ENCODE data around the gene PDXDC1.
A peak's percentile ranks its signal among the peaks of the same experiment; 100 is the strongest.
"Not testable (repeated sequence)": the region's sequence is repeated elsewhere in the genome, so short reads cannot be mapped to it uniquely, and the experiment has no call there.

PDXDC1 gene

DNA sequence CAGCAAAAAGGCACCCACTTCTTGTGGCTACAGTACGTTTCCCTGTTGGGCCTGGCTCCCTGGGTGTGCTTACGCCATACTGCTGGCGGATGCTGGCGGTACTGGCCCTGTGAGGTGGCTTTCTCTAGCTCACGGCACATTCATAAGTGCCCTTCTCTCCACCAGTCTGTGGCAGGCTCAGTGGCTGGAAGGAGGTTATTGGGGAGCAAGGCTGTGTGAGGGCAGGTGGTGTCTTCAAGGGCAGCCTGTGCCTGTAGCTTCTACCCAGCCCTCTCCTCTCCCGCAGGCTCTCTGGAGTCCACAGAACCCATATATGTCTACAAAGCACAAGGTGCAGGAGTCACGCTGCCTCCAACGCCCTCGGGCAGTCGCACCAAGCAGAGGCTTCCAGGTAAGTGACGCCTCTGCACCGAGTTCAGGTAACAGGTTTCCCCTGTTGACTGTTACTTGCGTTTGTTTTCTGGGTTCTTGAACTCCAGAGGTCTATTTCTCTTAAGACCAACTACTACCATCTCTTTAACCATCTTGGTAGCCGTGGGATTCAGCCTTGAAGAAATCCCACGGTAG, 60.4 kb downstream of the PDXDC1 start:
- DNase-seq (ENCODE audit: low read depth) = no peak

DNA sequence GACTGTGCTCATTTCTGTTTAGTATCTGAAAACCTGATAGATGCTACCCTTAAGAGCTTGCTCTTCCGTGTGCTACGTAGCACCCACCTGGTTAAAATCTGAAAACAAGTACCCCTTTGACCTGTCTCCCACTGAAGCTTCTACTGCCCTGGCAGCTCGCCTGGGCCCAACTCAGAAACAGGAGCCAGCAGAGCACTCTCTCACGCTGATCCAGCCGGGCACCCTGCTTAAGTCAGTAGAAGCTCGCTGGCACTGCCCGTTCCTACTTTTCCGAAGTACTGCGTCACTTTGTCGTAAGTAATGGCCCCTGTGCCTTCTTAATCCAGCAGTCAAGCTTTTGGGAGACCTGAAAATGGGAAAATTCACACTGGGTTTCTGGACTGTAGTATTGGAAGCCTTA, 62.2 kb downstream of the PDXDC1 start:
- no peak for DNase-seq (ENCODE audit: low read depth)

DNA sequence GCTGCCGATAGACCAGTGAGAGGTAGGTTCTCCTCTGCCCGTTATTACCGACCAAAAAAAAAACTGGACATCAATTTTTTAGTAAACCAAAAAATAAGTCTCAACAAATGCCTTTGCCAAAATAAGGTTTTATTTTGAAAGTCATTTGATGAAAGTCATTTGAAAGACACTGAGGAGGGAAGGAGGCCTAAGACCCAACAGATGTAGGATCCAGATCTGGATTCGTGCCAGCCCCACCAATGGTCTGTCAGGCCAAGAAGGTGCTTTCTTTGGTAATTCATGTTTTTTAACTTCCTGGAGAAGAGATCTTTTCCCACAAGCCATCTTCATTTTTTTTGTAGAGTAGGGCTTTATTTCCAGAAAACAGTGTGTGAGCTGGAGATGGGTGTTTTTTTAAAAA, 62.9 kb downstream of the PDXDC1 start:
- DNase-seq (ENCODE audit: low read depth) = no peak

DNA sequence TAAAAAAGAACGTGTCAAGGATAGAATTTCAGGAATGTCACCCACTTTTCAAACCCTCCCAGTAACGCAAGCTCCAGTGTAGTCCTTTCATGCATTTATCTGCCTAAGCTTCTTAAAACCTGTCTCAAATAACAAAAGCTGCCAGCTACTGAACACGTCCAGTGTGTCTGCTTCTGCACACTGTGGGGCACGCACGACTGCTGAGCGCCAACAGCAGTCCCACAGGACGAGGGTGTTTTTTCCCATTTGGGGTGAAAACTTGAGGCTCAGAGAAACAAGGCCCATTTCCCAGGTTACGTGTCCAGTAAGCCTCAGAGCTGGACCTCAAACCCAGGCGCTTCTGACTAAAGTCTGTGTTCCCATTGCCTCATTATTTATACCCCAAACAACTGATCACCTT, 63.9 kb downstream of the PDXDC1 start:
- DNase-seq (ENCODE audit: low read depth) = no peak

DNA sequence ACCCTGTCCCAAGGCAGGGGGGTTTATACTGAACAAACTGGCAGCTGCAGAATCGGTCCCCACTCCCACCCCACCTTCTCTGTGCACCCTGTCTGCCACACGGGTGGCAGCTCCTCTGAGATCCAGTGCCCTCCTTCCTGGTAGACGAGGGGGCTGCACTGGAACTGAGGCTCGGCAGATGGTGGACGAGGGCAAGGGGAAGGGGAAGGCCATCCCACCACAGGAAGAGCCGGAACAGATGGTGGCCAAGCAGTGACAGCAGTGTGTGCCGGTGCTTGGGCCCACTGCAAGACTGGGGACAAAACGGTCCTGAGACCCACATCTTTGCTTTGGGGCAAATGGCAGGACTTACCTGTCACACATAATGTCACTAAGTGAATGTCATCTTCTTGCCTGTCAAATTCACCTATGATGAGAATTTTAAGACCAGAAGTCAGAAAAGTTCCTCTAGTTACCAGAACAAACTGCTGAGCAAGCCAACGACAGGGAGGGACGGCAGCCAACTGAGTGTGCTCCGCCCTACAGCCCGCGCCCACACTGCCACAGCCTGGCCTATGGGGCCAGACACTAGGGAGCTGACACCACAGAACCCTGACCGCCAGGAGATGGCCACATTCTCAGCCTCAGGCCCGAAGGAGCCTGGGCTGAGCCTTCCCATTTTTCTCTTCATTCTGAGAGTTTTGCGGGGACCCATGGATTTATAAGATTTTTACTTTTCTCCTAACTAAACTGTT, 66.6 kb downstream of the PDXDC1 start:
- DNase-seq (ENCODE audit: low read depth) = peak; percentile 33

DNA sequence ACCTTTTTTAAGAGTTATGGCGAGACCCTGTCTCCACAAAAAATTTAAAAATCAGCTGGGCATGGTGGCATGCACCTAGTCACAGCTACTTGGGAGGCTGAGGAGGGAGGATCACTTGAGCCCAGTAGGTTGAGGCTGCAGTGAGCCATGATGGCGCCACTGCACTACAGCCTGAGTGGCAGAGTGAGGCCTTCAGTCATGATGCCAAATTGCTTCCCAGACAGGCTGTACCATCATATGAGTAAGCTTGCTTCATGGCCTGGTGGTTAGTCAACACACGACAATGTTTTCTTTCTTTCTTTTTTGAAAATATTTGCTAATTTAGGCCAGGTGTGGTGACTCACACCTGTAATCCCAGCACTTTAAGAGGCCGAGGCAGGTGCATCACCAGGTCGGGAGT, 68.5 kb downstream of the PDXDC1 start:
- DNase-seq (ENCODE audit: low read depth) = no peak

DNA sequence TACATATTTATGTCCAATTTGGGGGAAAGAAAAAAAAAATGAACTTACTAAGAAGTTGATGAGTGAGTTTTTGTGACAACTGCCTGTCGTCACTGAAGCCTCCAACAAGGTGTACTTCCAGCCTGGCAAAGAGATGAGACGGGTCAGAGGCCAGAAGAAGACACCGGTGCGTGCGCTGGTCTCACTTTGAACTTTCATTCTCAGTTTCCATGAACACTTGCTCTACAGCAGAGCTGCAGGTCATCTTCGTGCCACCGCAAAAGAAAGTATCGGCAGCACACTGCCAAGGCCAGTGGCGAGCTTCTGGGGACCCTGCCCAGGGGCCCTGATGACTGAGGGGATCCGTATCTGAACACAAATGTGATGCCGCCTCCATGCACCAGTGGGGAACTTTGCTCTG, 69.5 kb downstream of the PDXDC1 start:
- DNase-seq (ENCODE audit: low read depth) = no peak

DNA sequence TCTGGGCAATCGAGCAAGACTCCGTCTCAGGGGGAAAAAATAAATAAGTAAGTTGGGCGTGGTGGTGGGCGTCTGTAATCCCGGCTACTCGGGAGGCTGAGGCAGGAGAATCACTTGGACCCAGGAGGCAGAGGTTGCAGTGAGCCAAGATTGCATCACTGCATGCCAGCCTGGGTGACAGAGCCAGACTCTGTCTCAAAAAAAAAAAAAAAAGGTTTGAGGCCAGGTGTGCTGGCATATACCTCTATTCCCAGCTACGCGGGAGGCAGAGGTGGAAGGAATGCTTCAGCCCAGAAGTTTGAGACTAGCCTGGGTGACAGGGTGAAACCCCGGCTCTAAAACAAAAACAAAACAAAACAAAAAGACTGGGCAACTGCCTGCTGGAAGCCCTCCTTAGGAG, 70.4 kb downstream of the PDXDC1 start:
- DNase-seq (ENCODE audit: low read depth) = not testable (repeated sequence)

DNA sequence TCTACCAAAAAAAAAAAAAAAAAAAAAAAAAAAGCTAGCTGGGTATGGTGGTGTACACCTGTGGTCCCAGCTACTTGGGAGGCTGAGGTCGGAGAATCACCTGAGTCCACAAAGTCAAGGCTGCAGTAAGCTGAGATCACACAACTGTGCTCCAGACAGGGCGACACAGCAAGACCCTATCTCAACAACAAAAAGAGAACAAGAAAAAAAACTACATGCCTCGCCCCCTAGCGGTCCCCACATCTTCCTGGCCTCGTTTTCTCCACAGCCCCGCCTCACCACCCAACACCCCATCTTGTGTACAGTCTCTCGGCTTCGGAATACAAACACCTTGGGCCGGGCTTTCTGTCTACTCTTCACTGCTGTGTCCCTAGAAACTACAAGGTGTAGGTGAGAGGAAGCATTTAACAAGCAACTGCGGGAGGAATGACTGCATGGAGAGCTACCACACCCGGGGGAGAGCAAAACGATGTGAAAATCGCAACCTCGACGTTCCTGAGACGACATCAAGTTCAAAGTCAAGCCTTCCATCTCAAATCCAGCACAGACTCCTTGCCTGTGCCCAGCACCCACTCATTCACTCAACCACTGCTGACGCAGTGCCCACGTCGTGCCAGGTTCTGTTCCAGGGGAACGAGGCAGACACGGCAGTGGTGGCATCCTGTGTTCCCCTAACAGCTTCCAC, 72.0 kb downstream of the PDXDC1 start:
- DNase-seq (ENCODE audit: low read depth) = no peak

DNA sequence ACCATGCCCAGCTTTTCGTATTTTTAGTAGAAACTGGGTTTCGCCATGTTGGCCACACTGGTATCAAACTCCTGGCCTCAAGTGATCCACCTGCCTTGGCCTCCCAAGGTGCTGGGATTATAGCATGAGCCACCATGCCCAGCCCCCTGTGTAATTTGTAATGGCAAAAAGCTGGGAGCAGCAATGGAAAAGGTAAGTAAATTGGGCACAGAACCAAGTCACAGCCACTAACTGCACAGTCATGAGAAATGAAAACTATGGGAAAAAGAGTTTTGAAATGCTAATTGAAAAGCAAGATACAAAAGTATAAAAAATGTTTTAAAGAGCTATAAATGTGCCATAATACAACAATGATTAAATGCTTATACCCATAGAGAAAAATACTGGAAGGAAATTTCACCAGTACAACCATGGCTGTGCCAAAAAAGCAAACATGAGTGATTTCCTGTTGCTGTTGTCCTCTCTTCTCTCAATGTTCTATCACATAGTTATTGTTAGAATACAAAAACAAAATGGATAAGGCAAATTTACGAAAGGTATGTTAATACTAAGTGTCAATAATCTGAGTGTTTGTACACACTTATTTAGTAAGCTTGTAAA, 74.9 kb downstream of the PDXDC1 start:
- DNase-seq (ENCODE audit: low read depth) = no peak

DNA sequence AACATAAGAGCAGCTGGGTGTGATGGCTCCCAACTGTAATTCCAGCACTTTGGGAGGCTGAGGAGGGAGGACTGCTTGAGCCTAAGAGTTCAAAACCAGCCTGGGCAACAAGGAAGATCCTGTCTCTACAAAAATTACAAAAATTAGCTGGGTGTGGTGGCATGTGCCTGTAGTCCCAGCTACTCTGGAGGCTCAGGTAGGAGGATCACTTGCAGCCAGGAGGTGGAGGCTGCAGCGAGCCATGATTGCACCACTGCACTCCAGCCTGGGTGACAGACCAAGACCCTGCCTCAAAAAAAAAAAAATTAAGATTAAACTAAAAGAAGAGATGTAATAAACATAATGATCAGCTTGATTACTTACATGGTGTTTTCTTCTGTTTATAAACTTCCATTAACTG, 75.6 kb downstream of the PDXDC1 start:
- not testable (repeated sequence) for DNase-seq (ENCODE audit: low read depth)

DNA sequence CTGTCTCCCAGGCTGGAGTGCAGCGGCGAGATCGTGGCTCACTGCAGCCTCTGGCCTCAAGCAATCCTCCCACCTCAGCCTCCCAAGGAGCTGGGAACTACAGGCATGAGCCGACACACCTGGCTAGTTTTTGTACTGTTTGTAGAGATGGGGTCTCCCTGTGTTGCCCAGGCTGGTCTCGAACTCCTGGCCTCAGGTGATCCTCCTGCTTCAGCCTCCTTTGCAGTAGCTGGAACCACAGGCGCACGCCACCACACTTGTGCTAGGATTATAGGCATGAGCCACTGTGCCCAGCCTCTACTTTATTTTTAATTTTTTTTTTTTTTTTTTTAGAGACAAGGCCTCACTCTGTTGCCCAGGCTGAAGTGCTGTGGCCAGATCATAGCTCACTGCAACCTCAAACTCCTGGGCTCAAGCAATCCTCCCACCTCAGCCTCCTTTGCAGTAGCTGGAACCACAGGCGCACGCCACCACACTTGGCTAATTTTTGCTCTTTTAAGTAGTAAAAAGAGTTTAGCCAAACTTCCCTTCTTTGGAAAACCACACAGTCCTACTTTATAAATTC, 76.6 kb downstream of the PDXDC1 start:
- no peak for DNase-seq (ENCODE audit: low read depth)

DNA sequence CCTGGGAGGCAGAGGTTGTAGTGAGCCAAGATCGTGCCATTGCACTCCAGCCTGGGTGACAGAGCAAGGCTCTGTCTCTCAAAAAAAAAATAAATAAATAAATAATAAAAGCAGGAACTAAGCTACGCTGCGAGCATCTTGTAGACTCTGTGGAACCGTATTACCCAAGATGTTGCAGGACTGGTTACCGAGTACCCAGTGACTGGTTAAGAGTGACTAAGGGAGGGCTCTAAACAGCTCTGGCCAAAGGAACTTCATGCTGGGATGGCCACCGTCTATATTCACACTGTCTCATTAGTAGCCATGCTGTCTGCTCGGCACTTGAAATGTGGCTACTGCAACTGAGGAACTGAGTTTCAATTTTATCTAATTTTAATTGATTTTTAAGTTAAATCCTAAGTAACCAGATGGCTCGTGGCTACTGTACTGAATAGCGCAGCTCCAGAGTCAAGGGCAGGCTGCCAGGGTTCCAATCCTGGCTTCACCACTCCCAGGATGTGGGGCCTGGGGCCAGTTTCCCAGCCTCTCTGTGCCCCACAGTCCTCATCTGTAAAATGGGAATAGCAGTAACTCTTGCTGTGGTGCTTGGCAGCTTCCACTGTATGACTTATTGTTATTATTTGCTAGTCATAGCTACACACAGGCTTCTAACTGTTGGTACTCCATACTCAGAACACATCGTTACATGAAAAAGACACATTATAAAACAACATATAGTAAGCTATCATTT, 78.1 kb downstream of the PDXDC1 start:
- no peak for DNase-seq (ENCODE audit: low read depth)

DNA sequence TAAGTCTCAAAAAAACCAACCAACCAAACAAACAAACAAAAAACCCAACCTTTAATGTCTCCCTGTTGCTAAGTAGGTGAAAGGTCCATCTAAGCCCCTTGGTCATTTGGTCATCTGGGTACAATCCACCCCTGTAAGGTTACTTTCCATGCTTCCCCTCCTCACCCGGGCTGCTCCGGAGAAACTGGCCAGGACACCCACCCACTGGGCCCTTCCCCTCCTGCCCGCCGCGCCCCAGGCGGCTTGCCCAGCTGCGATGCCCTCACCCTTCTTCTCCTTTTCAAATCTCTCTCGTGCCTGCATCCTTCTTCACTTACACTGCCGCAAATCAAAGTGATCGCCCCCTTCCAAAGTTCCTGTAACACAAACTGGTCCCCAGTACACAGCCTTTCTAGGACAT, 79.1 kb downstream of the PDXDC1 start:
- DNase-seq (ENCODE audit: low read depth) = no peak

DNA sequence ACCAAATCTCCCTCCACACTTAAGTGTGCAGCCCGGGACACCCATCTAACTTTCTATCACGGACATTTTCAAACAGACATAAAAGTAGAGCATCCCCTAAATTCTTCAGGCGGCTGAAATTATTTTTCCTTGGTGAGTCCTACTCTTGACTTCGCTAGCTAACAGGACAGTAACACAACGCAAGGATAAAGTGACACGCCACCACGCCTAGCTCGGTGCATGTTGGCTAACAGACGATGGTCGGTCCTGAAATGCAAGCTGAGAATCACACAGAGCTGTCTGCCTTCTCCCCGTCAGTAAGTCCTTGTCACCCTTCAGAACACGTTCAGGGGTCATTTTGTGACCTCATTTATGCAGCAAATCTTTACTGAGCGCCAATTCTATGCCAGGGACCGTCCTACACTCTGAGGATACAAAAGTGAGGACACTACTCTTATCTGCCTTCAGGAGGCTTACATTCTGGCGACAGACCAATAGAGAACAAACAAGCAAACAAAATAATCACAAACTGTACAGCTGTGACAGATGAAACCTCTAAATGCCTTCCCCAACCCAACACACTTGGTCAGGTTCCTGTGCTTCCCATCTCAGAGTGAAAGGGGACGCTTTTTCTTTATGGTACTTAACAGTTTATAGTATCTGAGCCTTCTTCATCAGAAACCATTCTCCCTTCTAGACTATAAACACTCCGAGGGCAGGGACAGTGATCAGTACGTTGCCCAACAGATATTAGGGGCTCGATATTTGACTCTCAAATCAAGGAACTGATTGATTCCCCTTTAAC, 79.7 kb downstream of the PDXDC1 start:
- no peak for DNase-seq (ENCODE audit: low read depth)

DNA sequence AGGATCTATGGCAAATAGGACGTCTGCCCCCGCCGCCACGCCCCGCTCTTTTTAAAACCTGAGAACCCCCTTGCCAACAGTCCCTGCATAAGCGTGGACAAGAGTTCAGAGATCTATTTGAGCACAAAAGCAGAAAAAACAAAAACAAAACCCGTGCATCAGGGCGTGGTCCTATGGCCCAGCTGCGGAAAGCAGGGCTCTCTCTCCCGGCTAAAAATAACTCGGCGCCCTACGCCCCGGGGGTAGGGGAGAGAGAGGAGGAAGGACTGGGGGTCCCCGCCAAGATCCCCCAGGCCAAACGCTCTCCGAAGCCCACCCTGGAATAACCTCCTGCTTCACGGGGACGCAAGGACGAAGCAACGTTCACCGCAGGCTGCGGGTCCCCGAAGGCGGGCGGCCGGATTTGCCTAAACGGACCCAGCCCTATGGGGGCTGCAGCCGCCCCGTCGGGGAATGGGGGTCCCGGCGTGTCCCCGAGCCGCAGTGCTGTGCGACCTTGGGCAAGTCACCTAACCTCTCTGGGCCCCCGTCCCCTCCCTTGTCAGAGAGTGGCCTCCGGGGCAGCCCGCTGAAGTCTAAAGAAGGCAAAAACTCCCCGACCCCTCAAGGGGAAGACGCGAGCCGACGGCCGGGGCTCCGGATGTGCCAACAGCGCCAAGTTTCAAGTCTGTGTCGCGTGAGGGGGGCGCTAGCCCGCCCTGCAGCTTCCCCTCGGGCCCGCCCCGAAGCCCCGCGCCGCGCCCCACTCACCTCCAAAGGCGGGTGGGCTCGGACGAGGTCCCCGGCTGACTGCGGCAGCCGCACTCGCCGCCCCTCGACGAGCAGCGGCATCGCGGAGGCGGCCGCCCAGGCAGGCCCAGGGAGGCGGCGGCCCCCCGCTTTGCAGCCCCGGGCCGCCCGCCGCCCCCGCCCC, 80.6 kb downstream of the PDXDC1 start:
- peak; percentile 34 for DNase-seq (ENCODE audit: low read depth)

DNA sequence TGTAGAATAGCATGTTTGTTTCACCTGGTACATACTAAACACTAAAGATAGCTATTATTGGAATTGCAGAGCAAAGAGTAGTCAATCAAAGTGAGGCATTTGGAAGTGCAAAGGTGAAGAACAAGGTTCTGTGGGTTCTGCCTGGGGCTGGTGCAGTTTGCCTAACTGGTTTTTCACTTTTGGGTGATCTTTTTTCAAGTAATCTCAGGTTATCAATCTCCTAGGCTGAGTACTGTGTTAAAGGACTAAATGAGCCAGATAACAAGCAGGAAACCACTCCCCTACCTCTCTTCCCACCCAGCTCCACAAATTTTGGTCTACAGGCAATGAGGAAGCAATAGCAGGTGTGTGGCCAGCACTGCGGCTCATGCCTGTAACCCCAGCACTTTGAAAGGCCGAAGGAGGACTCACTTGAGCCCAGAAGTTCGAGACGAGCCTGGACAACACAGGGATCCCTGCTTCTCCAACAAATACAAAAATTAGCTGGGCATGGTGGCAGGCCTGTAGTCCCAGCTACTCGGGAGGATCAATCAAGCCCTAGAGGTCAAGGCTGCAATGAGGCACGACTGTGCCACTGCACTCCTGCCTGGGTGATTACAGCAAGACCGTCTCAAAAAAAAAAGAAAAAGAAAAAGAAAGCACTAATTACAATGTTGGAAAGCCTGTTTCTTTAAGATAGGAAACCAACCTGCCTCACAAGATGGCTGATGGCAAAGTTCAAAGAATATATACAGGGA, 83.0 kb downstream of the PDXDC1 start:
- DNase-seq (ENCODE audit: low read depth) = no peak

DNA sequence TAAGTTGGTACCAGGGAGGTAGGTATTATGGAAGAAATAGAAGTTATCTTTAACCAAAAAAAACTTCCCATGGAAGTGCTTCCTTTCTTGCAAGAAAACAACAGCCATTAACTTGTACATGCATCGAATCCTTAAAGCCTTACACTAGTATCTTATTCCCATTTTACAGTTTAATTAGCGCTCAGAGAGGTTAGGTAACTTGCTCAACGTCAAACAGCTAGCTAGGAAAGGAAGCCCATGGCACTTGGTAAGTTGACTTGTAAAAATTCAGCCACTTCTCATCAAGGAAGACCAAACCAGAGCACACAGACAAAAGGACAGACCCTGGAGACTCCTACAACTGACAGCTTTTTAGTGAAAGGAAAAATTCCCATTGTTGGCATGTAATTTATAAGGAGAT, 84.5 kb downstream of the PDXDC1 start:
- DNase-seq (ENCODE audit: low read depth) = no peak

DNA sequence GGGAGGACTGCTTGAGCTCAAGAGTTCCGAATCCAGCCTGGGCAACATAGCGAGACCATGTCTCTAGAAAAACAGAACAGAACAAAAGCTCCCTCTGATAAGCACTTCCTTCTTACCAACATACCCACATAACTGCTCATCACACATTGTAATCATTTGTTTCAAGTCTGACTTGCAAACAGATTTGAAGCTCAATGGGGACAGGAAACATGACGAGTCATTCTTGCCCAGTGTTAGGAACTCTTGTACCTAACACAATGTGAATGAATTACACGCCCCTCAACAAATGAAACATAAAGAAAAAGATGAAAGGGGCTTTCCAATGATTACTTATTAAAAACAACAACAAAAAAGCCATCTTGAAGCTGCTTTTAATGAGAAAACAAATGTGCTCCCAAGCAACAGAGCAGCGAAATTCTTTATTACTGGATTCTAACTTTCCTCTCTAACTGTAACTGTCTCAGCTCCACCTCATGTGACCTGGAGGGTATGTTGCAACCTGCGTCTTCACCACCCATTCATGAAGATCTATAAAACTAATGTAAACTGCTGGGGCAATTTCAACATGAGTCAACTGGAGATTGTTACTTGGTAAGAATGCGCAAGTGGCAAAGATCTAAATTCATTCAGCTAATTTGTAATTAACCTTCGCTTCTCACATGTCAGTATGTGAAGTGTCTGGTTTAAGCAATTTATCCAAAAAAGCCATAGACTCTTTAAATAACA, 87.4 kb downstream of the PDXDC1 start:
- peak; percentile 65 for DNase-seq (ENCODE audit: low read depth)

All from iris pigment epithelial cell (primary cell).